GM23338 (cell line): ENCODE data around the gene KCNK15. TPM values are rescaled to one million over a fixed set of nuclear protein-coding genes. Genes with fewer than 3 reads are reported as not detected.

Source experiments
- ATAC-seq: fragments of 200-7000 bp; cut with Tn5 transposase; 3 replicates; pipeline ENCODE4 v1.9.1; 2020
- DNase-seq: peaks from one replicate; pipeline ENCODE4 v3.0.0-alpha.2; 2015; ENCODE audit warnings: low spot score
- H2AFZ ChIP-seq: fragments of 200-600 bp; sonication (generic); 2 replicates; pipeline ENCODE4 v1.8.0; 2016; ENCODE audit warnings: antibody characterized with exemption, mild to moderate bottlenecking, moderate library complexity
- H3F3A ChIP-seq: fragments of 200-600 bp; sonication (generic); replicated peaks from 2 replicates; pipeline ENCODE4 v1.8.0; 2017; ENCODE audit warnings: antibody characterized with exemption, mixed run types, low read depth
- H3K27ac ChIP-seq: fragments of 200-600 bp; sonication (generic); 2 replicates; pipeline ENCODE4 v1.6.1; 2016; ENCODE audit warnings: low read depth
- H3K27me3 ChIP-seq: fragments of 200-600 bp; sonication (generic); 2 replicates; pipeline ENCODE4 v1.8.0; 2016; ENCODE audit warnings: mild to moderate bottlenecking, mixed run types, moderate library complexity; ENCODE audit not compliant: insufficient read depth
- H3K36me3 ChIP-seq: fragments of 200-600 bp; sonication (generic); 2 replicates; pipeline ENCODE4 v1.8.0; 2016; ENCODE audit warnings: mild to moderate bottlenecking; ENCODE audit not compliant: insufficient read depth
- H3K4me1 ChIP-seq: fragments of 200-600 bp; sonication (generic); 2 replicates; pipeline ENCODE4 v1.8.0; 2016; ENCODE audit warnings: mild to moderate bottlenecking, moderate library complexity; ENCODE audit not compliant: insufficient read depth
- H3K4me2 ChIP-seq: fragments of 200-600 bp; sonication (generic); 2 replicates; pipeline ENCODE4 v1.7.1; 2017; ENCODE audit warnings: mixed run types
- H3K4me3 ChIP-seq: fragments of 200-600 bp; sonication (generic); 2 replicates; pipeline ENCODE4 v1.6.1; 2016; ENCODE audit warnings: mixed run types
- H3K79me2 ChIP-seq: fragments of 200-600 bp; sonication (generic); replicated peaks from 2 replicates; pipeline ENCODE4 v1.8.0; 2017; ENCODE audit warnings: mild to moderate bottlenecking; ENCODE audit not compliant: insufficient read depth
- H3K9me2 ChIP-seq: fragments of 200-600 bp; sonication (generic); 2 replicates; pipeline ENCODE4 v1.8.0; 2017; ENCODE audit not compliant: insufficient read depth
- H4K20me1 ChIP-seq: fragments of 200-600 bp; sonication (generic); replicated peaks from 2 replicates; pipeline ENCODE4 v1.8.0; 2017; ENCODE audit warnings: mild to moderate bottlenecking; ENCODE audit not compliant: insufficient read depth
- H3K27ac Mint-ChIP-seq: 2 replicates; pipeline ENCODE4 v1.8.0; 2020; ENCODE audit warnings: inconsistent platforms, mild to moderate bottlenecking, moderate library complexity, mixed read lengths
- H3K27me3 Mint-ChIP-seq: 3 replicates; pipeline ENCODE4 v1.8.0; 2022; ENCODE audit warnings: low read depth, mild to moderate bottlenecking, moderate library complexity, mixed read lengths, inconsistent platforms; ENCODE audit not compliant: insufficient read depth, poor library complexity
- H3K36me3 Mint-ChIP-seq: 3 replicates; pipeline ENCODE4 v1.8.0; 2021; ENCODE audit warnings: low read depth, mild to moderate bottlenecking, inconsistent platforms, moderate library complexity, mixed read lengths
- H3K4me1 Mint-ChIP-seq: 3 replicates; pipeline ENCODE4 v1.8.0; 2020; ENCODE audit warnings: mild to moderate bottlenecking, inconsistent platforms, mixed read lengths
- H3K4me3 Mint-ChIP-seq: 3 replicates; pipeline ENCODE4 v1.8.0; 2021; ENCODE audit warnings: moderate library complexity, mild to moderate bottlenecking, inconsistent platforms, mixed read lengths
- H3K9me3 Mint-ChIP-seq: 3 replicates; pipeline ENCODE4 v1.8.0; 2020; ENCODE audit warnings: moderate library complexity, mild to moderate bottlenecking, inconsistent platforms, mixed read lengths
- EZH2 ChIP-seq: fragments of 200-600 bp; sonication (generic); IDR thresholded peaks from one replicate; pipeline ENCODE4 v1.8.0; 2017; ENCODE audit warnings: antibody characterized with exemption, mild to moderate bottlenecking, low read depth; ENCODE audit not compliant: unreplicated experiment
- POLR2AphosphoS5 ChIP-seq: IDR thresholded peaks from 2 replicates; pipeline ENCODE4 v1.6.1; 2016; ENCODE audit warnings: antibody characterized with exemption, low read depth
- REST ChIP-seq: IDR thresholded peaks from one replicate; pipeline ENCODE4 v1.6.1; 2018; ENCODE audit warnings: antibody characterized with exemption; ENCODE audit not compliant: unreplicated experiment
- ZNF462 ChIP-seq: fragments of 250-450 bp; sonication (Bioruptor Pico); IDR thresholded peaks from 2 replicates; pipeline ENCODE4 v1.5.0; 2020; ENCODE audit warnings: mild to moderate bottlenecking, moderate library complexity
- polyA plus RNA-seq: library from polyadenylated mRNA; unstranded; fragments of >200 nt; fragmentation: Nextera tagmentation; extraction: Ambion mirVana; gene quantifications from 2 replicates; pipeline ENCODE4 v1.2.1, GENCODE V29; 2016
- total RNA-seq: library from RNA; depleted of rRNA; stranded (reverse); fragments of >200 nt; shearing (Covaris generic); gene quantifications from 2 replicates; pipeline ENCODE4 v1.2.3, GENCODE V29; 2014

Gene KCNK15
- total and polyA plus RNA-seq, 2 experiments from 2014 or later: 0.63 to 3.3 TPM

- no peak for TF ChIP-seq REST
- TF ChIP-seq POLR2AphosphoS5: no peak
- TF ChIP-seq ZNF462 (CRISPR knock-in tag): no peak
Observed at GRCh38 chr20:44724423-44725091, 21.1 kb upstream of the KCNK15 start (continued).

GRCh38 chr20:44725837-44726236 lies 19.8 kb upstream of the KCNK15 start:
- H3K4me3 ChIP-seq: no peak overlapping the region
- H3K4me3 Mint-ChIP-seq: no peak overlapping the region
- no peak for TF ChIP-seq EZH2

More at GRCh38 chr20:44725837-44726236, 19.8 kb upstream of the KCNK15 start:
- Histone ChIP-seq H3K27ac (no peak overlapping the region), H3K36me3 (no peaks in the 10 kb centered on the region), H3K79me2 (no peaks in the 10 kb centered on the region), H3K27me3 (no peaks in the 10 kb centered on the region), H3K9me2 (no peaks in the 10 kb centered on the region), H2AFZ (no peak overlapping the region), H3K4me1 (peaks cover 23% of the 10 kb centered on the region), H3F3A (no peaks in the 10 kb centered on the region), H4K20me1 (no peaks in the 10 kb centered on the region), H3K4me2 (no peak overlapping the region)
- H3K27ac Mint-ChIP-seq: no peak overlapping the region
- no peak for DNase-seq
- H3K27me3 Mint-ChIP-seq: peaks cover 4% of the 10 kb centered on the region
- H3K9me3 Mint-ChIP-seq: no peaks in the 10 kb centered on the region
- ATAC-seq: no peak
- peaks cover 30% of the 10 kb centered on the region for H3K4me1 Mint-ChIP-seq
- no peaks in the 10 kb centered on the region for H3K36me3 Mint-ChIP-seq
